Measurements from ENCODE around the gene SFTPB.
A peak's percentile ranks its signal among the peaks of the same experiment; 100 is the strongest.
"Not testable (repeated sequence)": the region's sequence is repeated elsewhere in the genome, so short reads cannot be mapped to it uniquely, and the experiment has no call there.

The SFTPB gene

GRCh38 chr2:85663594-85664565, 4.1 kb downstream of the SFTPB start:
- intact Hi-C loops (cut with DNase I), result no loop called here
- no peak for DNase-seq

GRCh38 chr2:85662899-85663593, 5.0 kb downstream of the SFTPB start:
- intact Hi-C loops (cut with DNase I), result no loop called here
- DNase-seq, result peak in 1 of 42 donors; percentile 30

- intact Hi-C loops (cut with DNase I), result no loop called here
- no peak for DNase-seq
Measured at GRCh38 chr2:85661139-85661858, 6.7 kb downstream of the SFTPB start.

- intact Hi-C loops (cut with DNase I), result no loop called here
Measured at GRCh38 chr2:85660725-85661124, 7.3 kb downstream of the SFTPB start.

GRCh38 chr2:85660301-85660700, 7.7 kb downstream of the SFTPB start:
- intact Hi-C loops (cut with DNase I), result not testable (repeated sequence)

More at GRCh38 chr2:85660725-85661124, 7.3 kb downstream of the SFTPB start:
- no peak for DNase-seq

GRCh38 chr2:85659324-85659981, 8.5 kb downstream of the SFTPB start:
- intact Hi-C loops (cut with DNase I), result no loop called here
- DNase-seq, result no peak

More at GRCh38 chr2:85660301-85660700, 7.7 kb downstream of the SFTPB start:
- DNase-seq, result not testable (repeated sequence)

GRCh38 chr2:85657399-85657798, 10.6 kb downstream of the SFTPB start:
- intact Hi-C loops (cut with DNase I); DNase-seq: not testable (repeated sequence)

GRCh38 chr2:85656468-85656867, 11.5 kb downstream of the SFTPB start:
- no peak for DNase-seq
- intact Hi-C loops (cut with DNase I), result no loop called here

GRCh38 chr2:85655961-85656417, 12.0 kb downstream of the SFTPB start:
- intact Hi-C loops (cut with DNase I), result no loop called here
- DNase-seq, result no peak

GRCh38 chr2:85653996-85654395, 14.0 kb downstream of the SFTPB start:
- DNase-seq, result peak in 21 of 42 donors; percentile 15 to 56 (median 34)
- intact Hi-C loops (cut with DNase I), result no loop called here

- DNase-seq, result no peak
- intact Hi-C loops (cut with DNase I), result no loop called here
Measured at GRCh38 chr2:85652056-85652455, 15.9 kb downstream of the SFTPB start.

GRCh38 chr2:85651097-85651496, 16.9 kb downstream of the SFTPB start:
- intact Hi-C loops (cut with DNase I), result no loop called here
- no peak for DNase-seq

- intact Hi-C loops (cut with DNase I), result no loop called here
- no peak for DNase-seq
Measured at GRCh38 chr2:85650456-85650855, 17.5 kb downstream of the SFTPB start.

- peak in 1 of 42 donors; percentile 26 for DNase-seq
- intact Hi-C loops (cut with DNase I), result loop anchor here (10.0 kb wide), 1 partner anchor 55 kb away; no protein-coding TSS in a partner anchor
Measured at GRCh38 chr2:85649201-85650190, 18.5 kb downstream of the SFTPB start.

- peak in 2 of 42 donors; percentile 11 to 17 for DNase-seq
Measured at GRCh38 chr2:85648619-85649018, 19.4 kb downstream of the SFTPB start.

GRCh38 chr2:85647823-85648526, 20.0 kb downstream of the SFTPB start:
- DNase-seq, result peak in 3 of 42 donors; percentile 10 to 15 (median 15)
- intact Hi-C loops (cut with DNase I), result loop anchor here (10.0 kb wide), 1 partner anchor 57 kb away; no protein-coding TSS in a partner anchor

More at GRCh38 chr2:85648619-85649018, 19.4 kb downstream of the SFTPB start:
- intact Hi-C loops (cut with DNase I), result loop anchor here (10.0 kb wide), 1 partner anchor 56 kb away; no protein-coding TSS in a partner anchor

- no peak for DNase-seq
- intact Hi-C loops (cut with DNase I), result loop anchor here (10.0 kb wide), 1 partner anchor 59 kb away; no protein-coding TSS in a partner anchor
Measured at GRCh38 chr2:85646166-85646565, 21.8 kb downstream of the SFTPB start.
